Osteocyte (in vitro differentiated cells): ENCODE data around the gene CRY2. TPM values are rescaled to one million over a fixed set of nuclear protein-coding genes. Genes with fewer than 3 reads are reported as not detected.

Experiments
- DNase-seq: peaks from one replicate; pipeline ENCODE4 v3.0.0; 2021; ENCODE audit warnings: mixed read lengths; ENCODE audit not compliant: unreplicated experiment; ENCODE audit errors: extremely low spot score
- H3K27ac Mint-ChIP-seq: one replicate; pipeline ENCODE4 v1.8.0; 2021; ENCODE audit warnings: mild to moderate bottlenecking, mixed read lengths; ENCODE audit not compliant: unreplicated experiment
- H3K27me3 Mint-ChIP-seq: one replicate; pipeline ENCODE4 v1.8.0; 2021; ENCODE audit warnings: mixed read lengths; ENCODE audit not compliant: unreplicated experiment
- H3K36me3 Mint-ChIP-seq: one replicate; pipeline ENCODE4 v1.8.0; 2021; ENCODE audit warnings: mixed read lengths; ENCODE audit not compliant: unreplicated experiment
- H3K4me1 Mint-ChIP-seq: one replicate; pipeline ENCODE4 v1.8.0; 2021; ENCODE audit warnings: mixed read lengths; ENCODE audit not compliant: unreplicated experiment
- H3K4me3 Mint-ChIP-seq: one replicate; pipeline ENCODE4 v1.8.0; 2021; ENCODE audit warnings: mild to moderate bottlenecking, moderate library complexity, mixed read lengths; ENCODE audit not compliant: unreplicated experiment
- H3K9me3 Mint-ChIP-seq: one replicate; pipeline ENCODE4 v1.8.0; 2021; ENCODE audit warnings: mixed read lengths; ENCODE audit not compliant: unreplicated experiment
- total RNA-seq: library from RNA; stranded (reverse); gene quantifications from 2 replicates; pipeline ENCODE4 v1.2.1, GENCODE V29; 2021
- TF ChIP-seq, protein P1 (sequence below): fragments of 200-600 bp; sonication (generic); IDR thresholded peaks from 2 replicates; pipeline ENCODE4 v1.5.0; 2021; ENCODE audit warnings: antibody characterized with exemption, mild to moderate bottlenecking, moderate library complexity

The CRY2 gene
- total RNA-seq, 1 donor from 2014 or later, result 18.6 TPM

- TF ChIP-seq, protein P1, sequence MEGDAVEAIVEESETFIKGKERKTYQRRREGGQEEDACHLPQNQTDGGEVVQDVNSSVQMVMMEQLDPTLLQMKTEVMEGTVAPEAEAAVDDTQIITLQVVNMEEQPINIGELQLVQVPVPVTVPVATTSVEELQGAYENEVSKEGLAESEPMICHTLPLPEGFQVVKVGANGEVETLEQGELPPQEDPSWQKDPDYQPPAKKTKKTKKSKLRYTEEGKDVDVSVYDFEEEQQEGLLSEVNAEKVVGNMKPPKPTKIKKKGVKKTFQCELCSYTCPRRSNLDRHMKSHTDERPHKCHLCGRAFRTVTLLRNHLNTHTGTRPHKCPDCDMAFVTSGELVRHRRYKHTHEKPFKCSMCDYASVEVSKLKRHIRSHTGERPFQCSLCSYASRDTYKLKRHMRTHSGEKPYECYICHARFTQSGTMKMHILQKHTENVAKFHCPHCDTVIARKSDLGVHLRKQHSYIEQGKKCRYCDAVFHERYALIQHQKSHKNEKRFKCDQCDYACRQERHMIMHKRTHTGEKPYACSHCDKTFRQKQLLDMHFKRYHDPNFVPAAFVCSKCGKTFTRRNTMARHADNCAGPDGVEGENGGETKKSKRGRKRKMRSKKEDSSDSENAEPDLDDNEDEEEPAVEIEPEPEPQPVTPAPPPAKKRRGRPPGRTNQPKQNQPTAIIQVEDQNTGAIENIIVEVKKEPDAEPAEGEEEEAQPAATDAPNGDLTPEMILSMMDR, result no peak
- Mint-ChIP-seq H3K4me1 (peaks cover 30% of the 10 kb centered on the region), H3K27me3 (no peaks in the 10 kb centered on the region), H3K4me3 (no peak overlapping the region), H3K36me3 (peaks cover 35% of the 10 kb centered on the region), H3K9me3 (no peaks in the 10 kb centered on the region), H3K27ac (peak overlapping the region; percentile 87)
- DNase-seq, result no peak
Measured at GRCh38 chr11:45860348-45860747, 13.1 kb downstream of the CRY2 start.

- H3K9me3 Mint-ChIP-seq, result no peaks in the 10 kb centered on the region
- TF ChIP-seq, protein P1, result no peak
- no peak for DNase-seq
- peak overlapping the region; percentile 47 for H3K27ac Mint-ChIP-seq
- no peak overlapping the region for H3K4me3 Mint-ChIP-seq
- H3K4me1 Mint-ChIP-seq, result peaks cover 30% of the 10 kb centered on the region
- H3K27me3 Mint-ChIP-seq, result no peaks in the 10 kb centered on the region
- peaks cover 40% of the 10 kb centered on the region for H3K36me3 Mint-ChIP-seq
Measured at GRCh38 chr11:45860764-45861510, 13.7 kb downstream of the CRY2 start.

- peaks cover 38% of the 10 kb centered on the region for H3K36me3 Mint-ChIP-seq
- TF ChIP-seq, protein P1, result no peak
- no peaks in the 10 kb centered on the region for H3K27me3 Mint-ChIP-seq
- H3K27ac Mint-ChIP-seq, result no peak overlapping the region
- peaks cover 15% of the 10 kb centered on the region for H3K4me1 Mint-ChIP-seq
- DNase-seq, result no peak
- no peaks in the 10 kb centered on the region for H3K9me3 Mint-ChIP-seq
- H3K4me3 Mint-ChIP-seq, result no peak overlapping the region
Measured at GRCh38 chr11:45864041-45864440, 16.8 kb downstream of the CRY2 start.

DNA sequence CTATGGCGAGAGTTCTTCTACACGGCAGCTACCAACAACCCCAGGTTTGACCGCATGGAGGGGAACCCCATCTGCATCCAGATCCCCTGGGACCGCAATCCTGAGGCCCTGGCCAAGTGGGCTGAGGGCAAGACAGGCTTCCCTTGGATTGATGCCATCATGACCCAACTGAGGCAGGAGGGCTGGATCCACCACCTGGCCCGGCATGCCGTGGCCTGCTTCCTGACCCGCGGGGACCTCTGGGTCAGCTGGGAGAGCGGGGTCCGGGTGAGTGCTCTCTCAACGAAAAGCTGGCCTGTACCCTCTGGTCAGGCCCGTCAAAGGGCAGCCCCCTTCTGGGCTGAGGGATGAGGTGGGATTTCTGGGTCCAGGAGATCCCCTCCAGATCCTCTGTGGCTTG, 22.3 kb downstream of the CRY2 start:
- Mint-ChIP-seq H3K9me3 (no peaks in the 10 kb centered on the region), H3K27me3 (no peaks in the 10 kb centered on the region), H3K36me3 (peaks cover 24% of the 10 kb centered on the region), H3K4me3 (no peak overlapping the region), H3K27ac (no peak overlapping the region), H3K4me1 (peaks cover 3% of the 10 kb centered on the region)
- DNase-seq, result no peak
- TF ChIP-seq, protein P1, result no peak

- H3K4me1 Mint-ChIP-seq, result peaks cover 3% of the 10 kb centered on the region
- H3K9me3 Mint-ChIP-seq, result no peaks in the 10 kb centered on the region
- no peak overlapping the region for H3K4me3 Mint-ChIP-seq
- no peaks in the 10 kb centered on the region for H3K27me3 Mint-ChIP-seq
- no peak overlapping the region for H3K27ac Mint-ChIP-seq
- peaks cover 21% of the 10 kb centered on the region for H3K36me3 Mint-ChIP-seq
- DNase-seq, result no peak
- TF ChIP-seq, protein P1, result no peak
Measured at GRCh38 chr11:45870706-45871105, 23.4 kb downstream of the CRY2 start.
